Measurements from ENCODE around the gene DNAJC5.
A peak's percentile ranks its signal among the peaks of the same experiment; 100 is the strongest.

DNAJC5 gene

GRCh38 chr20:63945921-63946920 lies 51.3 kb downstream of the DNAJC5 start:
- DNase-seq (ENCODE audit: low spot score), result no peak
- Histone ChIP-seq H4K8ac (ENCODE audit: low read depth, low read length) (no peak overlapping the region), H3K27me3 (ENCODE audit: control insufficient read depth in 3 of 3, insufficient read depth in 3 of 3, low read depth in 1 of 3, low read length in 3 of 3) (no peaks in the 10 kb centered on the region), H2BK15ac (ENCODE audit: low read length) (no peak overlapping the region), H2AK5ac (ENCODE audit: low read depth, low read length) (no peak overlapping the region), H3K18ac (ENCODE audit: low read length) (no peak overlapping the region), H3K4ac (ENCODE audit: low read length) (no peak overlapping the region), H3K23ac (ENCODE audit: low read depth, low read length, poor library complexity) (no peak overlapping the region), H3K14ac (ENCODE audit: low read length) (no peak overlapping the region), H3K27ac (replicated peaks; ENCODE audit: low read length) (no peak overlapping the region), H3K36me3 (replicated peaks in 1 of 2; ENCODE audit: control insufficient read depth in 2 of 2, insufficient read depth in 2 of 2, low read length in 2 of 2) (peaks cover 27 to 51% of the 10 kb centered on the region in 2 donors), H3K9ac (ENCODE audit: low read depth, low read length, poor library complexity) (no peak overlapping the region), H3K4me2 (ENCODE audit: insufficient read depth, low read length, poor library complexity, severe bottlenecking) (no peak overlapping the region), H2BK12ac (ENCODE audit: low read length) (no peak overlapping the region), H3K79me1 (ENCODE audit: low read depth, low read length) (peaks cover 24% of the 10 kb centered on the region), H3K4me3 (ENCODE audit: low read length in 2 of 2) (no peak overlapping the region), H2BK120ac (ENCODE audit: low read depth, low read length) (no peak overlapping the region), H2AFZ (ENCODE audit: low read length) (no peak overlapping the region), H4K91ac (ENCODE audit: low read depth, low read length, poor library complexity) (no peak overlapping the region), H3K4me1 (ENCODE audit: control insufficient read depth in 2 of 2, insufficient read depth in 1 of 2, low read depth in 1 of 2, low read length in 2 of 2) (peaks cover 17 to 24% of the 10 kb centered on the region in 2 donors), H2BK5ac (ENCODE audit: low read length) (no peak overlapping the region), H3K9me3 (replicated peaks in 1 of 2; ENCODE audit: control insufficient read depth in 2 of 2, insufficient read depth in 1 of 2, low read depth in 1 of 2, low read length in 2 of 2) (no peaks in the 10 kb centered on the region)
- WGBS, 2 donors (ENCODE audit: extremely low coverage in 2 of 2, insufficient read length in 2 of 2, insufficient replicate concordance in 1 of 2), result no CpG with 5 or more reads among the region's 39 CpGs

DNA sequence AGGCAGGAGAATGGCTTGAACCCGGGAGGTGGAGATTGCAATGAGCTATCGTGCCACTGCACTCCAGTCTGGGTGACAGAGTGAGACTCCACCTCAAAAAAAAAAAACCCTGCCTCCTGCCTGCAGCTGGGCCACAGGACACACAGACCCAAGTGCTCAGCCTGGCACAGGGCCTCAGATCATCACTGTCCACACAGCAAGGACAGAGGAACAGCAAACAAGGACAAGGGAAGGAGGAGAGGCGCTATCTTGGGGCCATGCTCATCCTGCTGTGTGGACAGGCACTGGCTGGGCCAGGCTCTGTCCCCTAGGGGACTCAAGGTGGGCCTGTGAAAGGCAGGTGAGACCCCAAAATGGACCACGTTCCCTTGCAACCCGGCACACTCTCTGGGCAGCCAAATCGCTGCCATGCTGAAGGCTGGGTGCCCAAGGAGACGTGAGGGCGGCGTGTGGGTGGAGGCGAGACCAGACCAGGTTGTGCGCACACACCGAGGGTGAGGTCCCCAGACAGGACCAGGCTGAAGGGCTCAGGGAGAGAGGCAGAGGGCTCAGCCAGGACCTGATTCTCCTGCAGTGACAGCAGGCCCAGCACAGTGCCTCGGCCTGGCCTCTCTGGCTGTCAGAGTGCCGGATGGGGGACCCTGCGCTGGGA lies 52.2 kb downstream of the DNAJC5 start:
- H3K27me3 ChIP-seq (ENCODE audit: control insufficient read depth in 3 of 3, insufficient read depth in 3 of 3, low read depth in 1 of 3, low read length in 3 of 3), result no peaks in the 10 kb centered on the region
- H3K4me2 ChIP-seq (ENCODE audit: insufficient read depth, low read length, poor library complexity, severe bottlenecking), result no peak overlapping the region
- no CpG with 5 or more reads among the region's 15 CpGs for WGBS, 2 donors (ENCODE audit: extremely low coverage in 2 of 2, insufficient read length in 2 of 2, insufficient replicate concordance in 1 of 2)
- H2BK120ac ChIP-seq (ENCODE audit: low read depth, low read length), result no peak overlapping the region
- H3K9ac ChIP-seq (ENCODE audit: low read depth, low read length, poor library complexity), result no peak overlapping the region
- no peaks in the 10 kb centered on the region for H3K9me3 ChIP-seq (replicated peaks in 1 of 2; ENCODE audit: control insufficient read depth in 2 of 2, insufficient read depth in 1 of 2, low read depth in 1 of 2, low read length in 2 of 2)
- H3K4me3 ChIP-seq (ENCODE audit: low read length in 2 of 2), result no peak overlapping the region
- no peak overlapping the region for H2BK12ac ChIP-seq (ENCODE audit: low read length)
- H3K4ac ChIP-seq (ENCODE audit: low read length), result no peak overlapping the region
- H3K14ac ChIP-seq (ENCODE audit: low read length), result no peak overlapping the region
- no peak overlapping the region for H2AK5ac ChIP-seq (ENCODE audit: low read depth, low read length)
- H3K27ac ChIP-seq (replicated peaks; ENCODE audit: low read length), result no peak overlapping the region
- H3K79me1 ChIP-seq (ENCODE audit: low read depth, low read length), result peaks cover 28% of the 10 kb centered on the region
- peak overlapping the region; percentile 38 for H3K18ac ChIP-seq (ENCODE audit: low read length)
- H4K8ac ChIP-seq (ENCODE audit: low read depth, low read length), result no peak overlapping the region
- H2BK15ac ChIP-seq (ENCODE audit: low read length), result no peak overlapping the region
- H3K23ac ChIP-seq (ENCODE audit: low read depth, low read length, poor library complexity), result peak overlapping the region; percentile 85
- peak overlapping the region; percentile 6 for H2BK5ac ChIP-seq (ENCODE audit: low read length)
- DNase-seq (ENCODE audit: low spot score), result no peak
- H4K91ac ChIP-seq (ENCODE audit: low read depth, low read length, poor library complexity), result no peak overlapping the region
- no peak overlapping the region for H2AFZ ChIP-seq (ENCODE audit: low read length)
- peaks cover 27 to 50% of the 10 kb centered on the region in 2 donors for H3K36me3 ChIP-seq (replicated peaks in 1 of 2; ENCODE audit: control insufficient read depth in 2 of 2, insufficient read depth in 2 of 2, low read length in 2 of 2)
- H3K4me1 ChIP-seq (ENCODE audit: control insufficient read depth in 2 of 2, insufficient read depth in 1 of 2, low read depth in 1 of 2, low read length in 2 of 2), result peaks cover 17 to 24% of the 10 kb centered on the region in 2 donors

DNA sequence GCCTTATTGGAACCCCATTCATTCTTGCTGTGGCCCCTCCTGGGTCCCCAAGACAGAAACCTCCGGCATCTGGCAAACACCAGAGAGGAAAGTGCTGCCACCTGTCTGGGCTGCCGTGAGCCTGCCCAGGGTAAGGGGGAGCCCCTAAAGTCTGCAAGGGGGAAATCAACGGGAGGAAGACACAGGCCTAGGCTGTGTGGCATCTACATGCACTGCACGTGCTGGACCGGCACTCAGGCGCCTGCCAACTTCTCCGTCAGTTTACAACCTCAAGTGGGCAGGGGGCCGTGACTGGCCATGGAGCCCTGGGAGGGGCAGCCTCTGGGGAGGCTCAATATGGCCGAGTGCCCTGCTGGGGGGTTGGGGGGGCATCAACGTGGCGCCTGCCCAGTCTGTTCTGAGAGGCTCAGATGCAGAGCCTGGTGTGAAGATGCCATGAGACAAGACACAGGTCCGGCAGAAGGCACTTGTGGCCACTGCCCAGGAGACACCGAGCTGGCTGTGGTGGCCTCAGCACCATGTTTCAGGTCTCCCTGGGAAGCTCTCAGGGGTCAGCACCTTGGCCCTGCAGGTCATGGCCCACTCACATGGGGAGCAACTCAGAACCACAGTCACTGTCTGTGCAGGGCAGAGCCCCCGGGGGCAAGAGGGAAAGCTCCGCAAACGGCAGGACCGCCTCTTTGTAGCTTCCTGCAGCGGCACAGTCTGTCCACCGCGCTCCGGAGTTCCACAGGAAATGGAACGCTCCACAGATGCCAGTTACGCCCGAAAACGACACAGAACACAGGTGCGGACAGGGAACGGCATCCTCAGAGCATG lies 52.9 kb downstream of the DNAJC5 start:
- H3K4me3 ChIP-seq (ENCODE audit: low read length in 2 of 2), result no peak overlapping the region
- H3K9ac ChIP-seq (ENCODE audit: low read depth, low read length, poor library complexity), result peak overlapping the region; percentile 4
- H3K4ac ChIP-seq (ENCODE audit: low read length), result no peak overlapping the region
- peak overlapping the region; percentile 63 for H2BK12ac ChIP-seq (ENCODE audit: low read length)
- H3K4me2 ChIP-seq (ENCODE audit: insufficient read depth, low read length, poor library complexity, severe bottlenecking), result no peak overlapping the region
- DNase-seq (ENCODE audit: low spot score), result no peak
- peaks cover 30 to 51% of the 10 kb centered on the region in 2 donors for H3K36me3 ChIP-seq (replicated peaks in 1 of 2; ENCODE audit: control insufficient read depth in 2 of 2, insufficient read depth in 2 of 2, low read length in 2 of 2)
- H2AK5ac ChIP-seq (ENCODE audit: low read depth, low read length), result peak overlapping the region; percentile 53
- peak overlapping the region; percentile 57 for H3K23ac ChIP-seq (ENCODE audit: low read depth, low read length, poor library complexity)
- H4K8ac ChIP-seq (ENCODE audit: low read depth, low read length), result no peak overlapping the region
- H4K91ac ChIP-seq (ENCODE audit: low read depth, low read length, poor library complexity), result no peak overlapping the region
- H3K27ac ChIP-seq (replicated peaks; ENCODE audit: low read length), result no peak overlapping the region
- peaks cover 34% of the 10 kb centered on the region for H3K79me1 ChIP-seq (ENCODE audit: low read depth, low read length)
- no peak overlapping the region for H2BK15ac ChIP-seq (ENCODE audit: low read length)
- no peaks in the 10 kb centered on the region for H3K27me3 ChIP-seq (ENCODE audit: control insufficient read depth in 3 of 3, insufficient read depth in 3 of 3, low read depth in 1 of 3, low read length in 3 of 3)
- peak overlapping the region; percentile 6 for H2BK5ac ChIP-seq (ENCODE audit: low read length)
- H2AFZ ChIP-seq (ENCODE audit: low read length), result no peak overlapping the region
- H2BK120ac ChIP-seq (ENCODE audit: low read depth, low read length), result no peak overlapping the region
- no peaks in the 10 kb centered on the region for H3K9me3 ChIP-seq (replicated peaks in 1 of 2; ENCODE audit: control insufficient read depth in 2 of 2, insufficient read depth in 1 of 2, low read depth in 1 of 2, low read length in 2 of 2)
- H3K18ac ChIP-seq (ENCODE audit: low read length), result peak overlapping the region; percentile 41
- peaks cover 17 to 20% of the 10 kb centered on the region in 2 donors for H3K4me1 ChIP-seq (ENCODE audit: control insufficient read depth in 2 of 2, insufficient read depth in 1 of 2, low read depth in 1 of 2, low read length in 2 of 2)
- WGBS, 2 donors (ENCODE audit: extremely low coverage in 2 of 2, insufficient read length in 2 of 2, insufficient replicate concordance in 1 of 2), result no CpG with 5 or more reads among the region's 27 CpGs
- no peak overlapping the region for H3K14ac ChIP-seq (ENCODE audit: low read length)
